ENCODE data around the gene TMEM200C. TPM values are rescaled to one million over a fixed set of nuclear protein-coding genes. Genes with fewer than 3 reads are reported as not detected.

The TMEM200C gene
- total and polyA plus RNA-seq, 9 of the 15 experiments (the other 6 are each of a cell fraction or from before 2014, with no cell fraction given) = 0.04 TPM; not detected in 8

GRCh38 chr18:5943514-5943913, 48.2 kb upstream of the TMEM200C start (continued):
- TF ChIP-seq ZBTB33 (CRISPR knock-in tag; IDR thresholded peaks at IDR 0.05) (no peak), ZNF696 (CRISPR knock-in tag; conservative IDR thresholded peaks at IDR 0.05) (no peak), HNRNPL (IDR thresholded peaks at IDR 0.05; ENCODE audit: low read depth, low read length) (no peak), KDM2B (CRISPR knock-in tag; IDR thresholded peaks at IDR 0.05) (no peak), ARNT (IDR thresholded peaks at IDR 0.05) (no peak), PRMT5 (CRISPR knock-in tag; IDR thresholded peaks at IDR 0.05) (no peak)

- intact Hi-C loops (cut with micrococcal nuclease) (no loop called here), in situ Hi-C loops (cut with MboI) (no loop called here)
- FAIRE-seq (no peak), DNase-seq (ENCODE audit: extremely low read depth in 1 of 4, low spot score in 3 of 4) (no peak), ATAC-seq (no peak)
- H3K4me1 ChIP-seq (replicated peaks in 1 of 2; ENCODE audit: control insufficient read depth in 2 of 2, insufficient read depth in 2 of 2, low read length in 2 of 2) = no peaks in the 10 kb centered on the region
- H3K27ac ChIP-seq (ENCODE audit: extremely low read depth, low read depth, low read length) = no peak overlapping the region
- H2AFZ ChIP-seq (ENCODE audit: low read depth, low read length) = no peak overlapping the region
- no peak overlapping the region for H3K4me2 ChIP-seq (ENCODE audit: insufficient read depth, low read length)
- no peaks in the 10 kb centered on the region for H3K36me3 ChIP-seq (ENCODE audit: control insufficient read depth, insufficient read depth, low read length)
- no peaks in the 10 kb centered on the region for H4K20me1 ChIP-seq (replicated peaks; ENCODE audit: control insufficient read depth, insufficient read depth, low read length)
- CTCF ChIA-PET (ENCODE audit: low intra/inter-chr PET ratio) = no interaction called here
- no peaks in the 10 kb centered on the region; the same call in 1 of the 2 replicates for H3K9me3 ChIP-seq (replicated peaks; ENCODE audit: control insufficient read depth, insufficient read depth, low read depth, low read length)
- H3K4me3 ChIP-seq = no peak overlapping the region
- BruUV-seq (replicated peaks) = no TSS peak
- no peaks in the 10 kb centered on the region for H3K27me3 ChIP-seq (ENCODE audit: control insufficient read depth in 2 of 2, insufficient read depth in 2 of 2, low read length in 2 of 2)
- H3K9me1 ChIP-seq (ENCODE audit: control insufficient read depth, insufficient read depth, low read length) = no peaks in the 10 kb centered on the region
- no peaks in the 10 kb centered on the region for H3K79me2 ChIP-seq (ENCODE audit: control insufficient read depth, insufficient read depth, low read length)
- TF ChIP-seq ZNF3 (CRISPR knock-in tag; IDR thresholded peaks at IDR 0.05) = no peak
- TF ChIP-seq THRAP3 (IDR thresholded peaks at IDR 0.05; ENCODE audit: borderline replicate concordance) = no peak
- no peak for TF ChIP-seq ZNF232 (CRISPR knock-in tag; IDR thresholded peaks at IDR 0.05)
- no peak for TF ChIP-seq RBBP5 (IDR thresholded peaks at IDR 0.05; ENCODE audit: borderline replicate concordance, insufficient read depth, low read length, poor library complexity, severe bottlenecking)
- TF ChIP-seq TAF9B (IDR thresholded peaks at IDR 0.05; ENCODE audit: partially characterized antibody) = no peak
- TF ChIP-seq U2AF2 (optimal IDR thresholded peaks at IDR 0.05; ENCODE audit: low read depth, low read length) = no peak
- TF ChIP-seq ZNF79 (CRISPR knock-in tag; IDR thresholded peaks at IDR 0.05; ENCODE audit: low read depth) = no peak
- TF ChIP-seq CHD1 (IDR thresholded peaks at IDR 0.05; ENCODE audit: low read length) = no peak
- TF ChIP-seq ZNF24 (IDR thresholded peaks at IDR 0.05) = no peak
- TF ChIP-seq, protein P1, sequence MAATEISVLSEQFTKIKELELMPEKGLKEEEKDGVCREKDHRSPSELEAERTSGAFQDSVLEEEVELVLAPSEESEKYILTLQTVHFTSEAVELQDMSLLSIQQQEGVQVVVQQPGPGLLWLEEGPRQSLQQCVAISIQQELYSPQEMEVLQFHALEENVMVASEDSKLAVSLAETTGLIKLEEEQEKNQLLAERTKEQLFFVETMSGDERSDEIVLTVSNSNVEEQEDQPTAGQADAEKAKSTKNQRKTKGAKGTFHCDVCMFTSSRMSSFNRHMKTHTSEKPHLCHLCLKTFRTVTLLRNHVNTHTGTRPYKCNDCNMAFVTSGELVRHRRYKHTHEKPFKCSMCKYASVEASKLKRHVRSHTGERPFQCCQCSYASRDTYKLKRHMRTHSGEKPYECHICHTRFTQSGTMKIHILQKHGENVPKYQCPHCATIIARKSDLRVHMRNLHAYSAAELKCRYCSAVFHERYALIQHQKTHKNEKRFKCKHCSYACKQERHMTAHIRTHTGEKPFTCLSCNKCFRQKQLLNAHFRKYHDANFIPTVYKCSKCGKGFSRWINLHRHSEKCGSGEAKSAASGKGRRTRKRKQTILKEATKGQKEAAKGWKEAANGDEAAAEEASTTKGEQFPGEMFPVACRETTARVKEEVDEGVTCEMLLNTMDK (IDR thresholded peaks at IDR 0.05; ENCODE audit: borderline replicate concordance, insufficient read depth, low read depth, low read length, poor library complexity, severe bottlenecking) = no peak
- WGBS (ENCODE audit: insufficient coverage, low coverage, missing lambda C conversion rate) = 0% methylated on average over 6 of the region's 6 CpGs
- no peak overlapping the region for H3K9ac ChIP-seq (ENCODE audit: insufficient read depth in 1 of 2, low read depth in 2 of 2, low read length in 2 of 2)
- POLR2A ChIA-PET = no interaction called here
These were observed 47.3 kb upstream of the TMEM200C start for GRCh38 chr18:5942591-5942990.
